NCI-H2196 treated with DMSO at 0.1 percent for 48 hours (cell line): ENCODE measurements around the gene NRCAM.
A peak's percentile ranks its signal among the peaks of the same experiment; 100 is the strongest.
"Not testable (repeated sequence)": the region's sequence is repeated elsewhere in the genome, so short reads cannot be mapped to it uniquely, and the experiment has no call there.

Source experiments
- DNase-seq: peaks from one replicate; lab custom pipeline; 2025; ENCODE audit not compliant: unreplicated experiment; lab: John Stamatoyannopoulos, UW

NRCAM gene

DNA sequence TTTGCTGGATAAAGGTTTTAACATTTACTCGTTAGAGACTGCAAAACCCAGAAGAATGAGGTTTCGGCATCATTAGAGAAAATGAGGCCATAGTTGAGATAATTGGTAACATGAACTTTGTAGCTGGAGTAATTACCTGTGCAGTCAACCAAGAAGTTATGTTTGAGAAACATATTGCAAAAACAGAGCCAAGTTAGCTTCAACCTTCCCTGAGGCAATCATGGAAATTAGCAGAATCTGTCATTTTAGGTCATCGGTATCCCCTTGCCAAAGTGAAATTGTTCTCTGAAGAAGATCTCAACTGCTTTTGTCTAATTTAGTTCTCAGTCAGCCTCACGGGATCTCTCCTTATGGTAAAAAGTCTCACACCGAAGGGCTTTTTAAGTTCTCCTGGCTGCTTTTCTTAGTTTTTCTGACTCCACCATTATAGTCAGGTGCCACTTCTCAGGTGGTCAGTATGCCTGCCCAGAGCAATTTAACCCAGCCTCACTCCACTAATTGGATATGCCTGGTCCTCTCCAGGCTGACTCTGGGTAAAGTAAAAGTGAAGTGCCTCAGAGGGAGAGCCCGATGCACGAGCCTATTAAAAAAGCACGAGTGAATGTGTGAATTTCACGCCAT is 52.5 kb downstream of the NRCAM start:
- no peak for DNase-seq

- DNase-seq, result no peak
Observed at GRCh38 chr7:108402865-108403264, 53.4 kb downstream of the NRCAM start.

DNA sequence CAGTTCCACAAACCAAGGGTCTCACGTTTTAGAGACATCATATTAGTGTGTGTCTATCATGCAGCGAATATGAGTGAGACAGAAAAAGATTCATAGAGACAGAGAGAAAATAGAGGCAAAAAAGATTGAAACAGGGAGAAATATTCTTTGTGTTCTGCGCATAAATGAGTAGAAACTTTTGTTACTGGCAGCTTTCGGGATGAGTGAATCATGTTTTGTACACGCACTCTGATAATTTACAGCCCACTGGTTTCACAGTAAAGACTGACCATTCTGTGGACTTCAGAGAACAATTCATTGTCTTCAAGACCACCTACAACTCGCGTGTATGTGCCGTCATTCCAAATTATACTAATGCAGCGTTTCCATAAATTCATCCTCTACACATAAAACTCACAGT is 60.2 kb downstream of the NRCAM start:
- DNase-seq, result no peak

GRCh38 chr7:108395426-108395825 is 60.8 kb downstream of the NRCAM start:
- DNase-seq, result no peak

DNA sequence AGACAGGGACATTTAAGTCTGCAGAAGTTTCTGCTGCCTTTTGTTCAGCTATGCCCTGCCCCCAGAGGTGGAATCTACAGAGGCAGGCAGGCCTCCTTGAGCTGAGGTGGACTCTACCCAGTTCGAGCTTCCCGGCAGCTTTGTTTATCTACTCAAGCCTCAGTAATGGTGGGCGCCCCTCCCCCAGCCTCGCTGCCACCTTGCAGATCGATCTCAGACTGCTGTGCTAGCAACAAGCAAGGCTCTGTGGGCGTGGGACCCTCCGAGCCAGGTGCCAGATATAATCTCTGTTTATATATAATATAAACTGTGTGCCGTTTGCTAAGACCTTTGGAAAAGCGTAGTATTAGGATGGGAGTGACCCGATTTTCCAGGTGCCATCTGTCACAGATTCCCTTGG is 63.1 kb downstream of the NRCAM start:
- DNase-seq, result not testable (repeated sequence)

- DNase-seq, result not testable (repeated sequence)
Observed at GRCh38 chr7:108387686-108388085, 68.5 kb downstream of the NRCAM start.

- no peak for DNase-seq
Observed at GRCh38 chr7:108385834-108386422, 70.3 kb downstream of the NRCAM start.

- no peak for DNase-seq
Observed at GRCh38 chr7:108384716-108385483, 71.3 kb downstream of the NRCAM start.

- no peak for DNase-seq
Observed at GRCh38 chr7:108382932-108383331, 73.3 kb downstream of the NRCAM start.

DNA sequence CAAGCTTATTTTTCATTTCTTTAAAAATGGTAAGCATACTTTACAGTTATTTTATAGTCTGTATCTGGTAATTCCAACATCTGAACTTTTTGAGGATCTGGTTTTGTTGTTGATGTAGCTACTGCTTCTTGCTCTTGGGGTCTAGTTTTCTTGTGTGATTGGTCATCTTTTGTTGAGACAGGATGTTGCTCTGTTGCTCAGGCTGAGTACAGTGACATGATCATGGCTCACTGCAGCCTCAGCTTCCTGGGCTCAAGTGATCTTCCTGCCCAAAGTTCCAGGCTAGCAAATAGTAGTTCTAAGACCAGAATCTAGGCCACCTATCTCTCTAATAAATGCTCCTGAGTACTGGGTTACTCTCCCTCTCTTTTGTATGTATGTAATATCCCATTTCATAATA is 75.7 kb downstream of the NRCAM start:
- DNase-seq, result no peak

GRCh38 chr7:108376206-108376605 is 80.0 kb downstream of the NRCAM start:
- DNase-seq, result peak; percentile 56

DNA sequence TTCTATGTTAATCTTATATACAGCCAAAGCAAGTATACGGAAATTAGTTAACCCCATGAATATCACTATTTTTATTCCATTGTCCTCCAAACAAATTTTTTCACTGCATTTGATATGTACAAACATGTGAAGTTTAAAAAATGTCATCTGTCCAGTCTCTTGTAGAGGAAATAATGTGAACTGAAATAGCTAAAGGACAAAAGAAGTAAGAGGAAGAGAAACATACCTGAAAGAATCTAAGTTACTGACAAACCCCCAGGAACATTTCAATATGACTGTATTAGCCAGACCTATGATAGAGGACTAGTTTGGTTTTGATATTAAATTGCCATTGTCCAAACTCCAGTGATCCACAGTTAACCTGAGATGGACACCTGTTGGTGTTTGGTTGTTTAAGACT is 80.6 kb downstream of the NRCAM start:
- DNase-seq, result no peak

DNA sequence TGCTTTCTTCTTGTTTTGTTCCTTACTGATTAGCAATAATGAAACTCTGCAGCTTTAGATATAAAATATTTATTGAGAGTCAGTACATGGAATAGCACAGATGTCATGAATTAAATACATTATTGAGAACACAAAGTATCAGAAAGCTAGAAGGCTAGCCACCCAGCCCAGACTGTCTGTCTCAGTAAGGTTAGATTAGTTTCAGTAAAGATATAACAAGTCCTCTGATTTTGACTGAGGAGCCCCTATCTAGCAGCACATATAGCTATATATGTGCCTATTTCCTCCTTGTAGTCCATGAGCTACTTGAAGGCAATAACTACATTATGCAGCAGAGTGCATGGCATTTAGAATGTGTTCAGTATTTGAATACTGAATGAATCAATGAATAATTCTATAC is 81.3 kb downstream of the NRCAM start:
- no peak for DNase-seq

DNA sequence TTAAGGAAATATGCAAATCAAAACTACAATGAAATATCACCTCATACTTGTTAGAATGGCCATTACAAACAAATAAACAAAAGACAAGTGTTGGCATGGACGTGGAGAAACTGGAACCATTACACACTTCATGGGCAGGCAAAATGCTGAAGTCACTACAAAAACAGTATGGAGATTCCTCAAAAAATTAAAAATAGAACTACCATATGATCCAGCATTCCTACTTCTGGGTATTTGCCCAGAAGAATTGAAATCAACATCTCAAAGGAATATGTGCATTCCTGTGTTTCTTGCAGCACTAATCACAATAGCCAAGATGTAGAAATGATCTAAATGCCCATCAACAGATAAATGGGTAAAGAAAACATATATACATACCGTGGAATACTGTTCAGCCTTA is 83.6 kb downstream of the NRCAM start:
- DNase-seq, result no peak

DNA sequence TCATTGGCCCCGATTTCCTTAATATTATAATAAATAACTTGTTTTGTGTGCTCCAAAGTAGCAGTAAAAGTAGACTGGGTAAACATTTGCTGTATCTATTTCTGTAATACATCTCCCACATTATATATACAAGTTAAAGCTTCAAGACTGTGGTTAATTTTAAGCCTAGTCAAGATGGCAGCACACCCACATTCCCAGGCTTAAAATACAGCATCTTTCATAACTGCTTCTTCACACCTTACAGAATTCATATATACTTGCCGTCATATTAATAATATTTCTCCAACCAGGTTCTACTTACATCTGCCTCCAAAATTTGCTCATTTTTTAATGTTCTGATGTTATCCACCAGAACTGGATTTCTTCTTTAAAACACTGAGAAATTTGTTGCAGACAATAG is 85.6 kb downstream of the NRCAM start:
- DNase-seq, result no peak

DNA sequence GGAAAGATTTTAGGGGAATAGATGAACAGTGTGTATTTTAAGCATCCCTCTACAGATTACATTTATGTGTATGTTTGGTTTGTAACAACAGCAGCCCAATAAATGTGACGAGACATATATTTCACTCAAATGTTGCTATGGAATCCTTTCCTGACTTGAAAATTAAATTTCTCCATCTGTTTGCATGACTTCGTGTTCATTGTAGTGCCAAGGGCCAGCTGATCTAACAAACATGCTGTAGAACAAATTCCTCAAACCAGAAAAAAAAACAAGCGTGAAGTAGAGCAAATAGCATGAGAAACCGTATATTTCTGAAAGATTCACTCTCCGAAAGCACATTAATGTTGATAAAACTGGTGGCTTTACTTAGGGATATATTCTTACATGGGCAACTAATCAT is 87.8 kb downstream of the NRCAM start:
- no peak for DNase-seq

GRCh38 chr7:108367946-108368345 is 88.3 kb downstream of the NRCAM start:
- no peak for DNase-seq

DNA sequence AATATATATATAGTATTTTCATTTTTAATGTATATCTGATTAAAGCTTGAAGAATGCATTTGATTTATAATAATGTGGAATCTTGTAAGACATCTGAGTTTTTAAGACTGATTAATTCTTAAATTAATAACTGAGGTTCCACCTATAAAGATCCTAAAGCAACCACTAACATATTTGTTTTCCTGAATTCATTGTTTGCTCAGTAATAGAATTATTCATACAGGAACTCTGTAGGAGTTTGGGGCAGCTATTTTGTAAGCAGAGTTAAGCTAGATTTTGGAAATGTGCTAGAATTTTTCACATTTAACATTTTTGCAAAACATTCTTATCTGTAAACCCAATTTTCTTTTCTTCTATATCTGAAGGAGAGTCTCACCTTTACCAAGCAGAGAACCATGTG is 88.9 kb downstream of the NRCAM start:
- no peak for DNase-seq

- DNase-seq, result no peak
Observed at GRCh38 chr7:108363659-108364058, 92.6 kb downstream of the NRCAM start.

GRCh38 chr7:108360058-108360800 is 96.0 kb downstream of the NRCAM start:
- DNase-seq, result no peak

GRCh38 chr7:108358553-108358952 is 97.7 kb downstream of the NRCAM start:
- DNase-seq, result peak; percentile 82

DNA sequence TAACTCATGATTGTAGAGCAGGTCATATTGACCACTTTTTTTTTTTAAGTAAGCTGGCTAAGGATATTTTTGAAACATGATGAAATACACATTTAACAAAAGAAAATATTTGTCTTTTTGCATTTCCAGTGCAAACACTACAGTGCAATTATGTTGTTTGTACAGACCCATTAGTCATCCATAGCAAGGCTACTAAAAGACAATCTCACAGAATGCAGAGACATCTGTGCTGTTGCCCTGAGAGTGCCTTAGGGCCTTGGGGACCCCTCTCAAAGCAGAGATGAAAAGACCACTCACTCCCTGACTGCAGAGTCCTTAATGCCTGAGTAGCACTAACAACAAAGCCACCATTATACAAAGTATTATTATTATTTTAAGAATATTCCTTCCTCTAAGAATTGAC is 104.5 kb downstream of the NRCAM start:
- peak; percentile 34 for DNase-seq
